Neural crest cell (in vitro differentiated cells): ENCODE measurements around the gene SMCO4. TPM values are rescaled to one million over a fixed set of nuclear protein-coding genes. Genes with fewer than 3 reads are reported as not detected.

Experiments used
- DNase-seq: peaks from one replicate; pipeline ENCODE4 v3.0.0; 2021; ENCODE audit warnings: low read depth, mixed read lengths, low spot score
- H3K27ac Mint-ChIP-seq: one replicate; pipeline ENCODE4 v1.8.0; 2021; ENCODE audit warnings: mild to moderate bottlenecking, mixed read lengths; ENCODE audit not compliant: unreplicated experiment
- H3K27me3 Mint-ChIP-seq: 2 replicates; pipeline ENCODE4 v1.8.0; 2021; ENCODE audit warnings: low read depth, mild to moderate bottlenecking, mixed read lengths
- H3K36me3 Mint-ChIP-seq: 2 replicates; pipeline ENCODE4 v1.8.0; 2021; ENCODE audit warnings: low read depth, mild to moderate bottlenecking, mixed read lengths
- H3K4me1 Mint-ChIP-seq: 2 replicates; pipeline ENCODE4 v1.8.0; 2021; ENCODE audit warnings: mixed read lengths
- H3K4me3 Mint-ChIP-seq: one replicate; pipeline ENCODE4 v1.8.0; 2021; ENCODE audit warnings: mild to moderate bottlenecking, mixed read lengths
- H3K9me3 Mint-ChIP-seq: 2 replicates; pipeline ENCODE4 v1.8.0; 2021; ENCODE audit warnings: mixed read lengths
- CTCF ChIP-seq: fragments of 200-600 bp; sonication (generic); conservative IDR thresholded peaks from 2 replicates; pipeline ENCODE4 v1.5.0; 2021; ENCODE audit warnings: antibody characterized with exemption, mild to moderate bottlenecking
- total RNA-seq: library from RNA; stranded (reverse); gene quantifications from 2 replicates; pipeline ENCODE4 v1.2.1, GENCODE V29; 2021

SMCO4 gene
- total RNA-seq, 1 donor from 2014 or later: 23.1 TPM

GRCh38 chr11:93489841-93490240 is 53.4 kb downstream of the SMCO4 start:
- no peak overlapping the region for H3K27ac Mint-ChIP-seq

GRCh38 chr11:93487032-93487483 is 56.1 kb downstream of the SMCO4 start:
- DNase-seq: no peak
- peaks cover 19% of the 10 kb centered on the region for H3K4me1 Mint-ChIP-seq
- H3K9me3 Mint-ChIP-seq: no peaks in the 10 kb centered on the region

More at GRCh38 chr11:93489841-93490240, 53.4 kb downstream of the SMCO4 start:
- H3K4me1 Mint-ChIP-seq: peaks cover 8% of the 10 kb centered on the region
- peaks cover 6% of the 10 kb centered on the region for H3K36me3 Mint-ChIP-seq
- no peak for DNase-seq
- H3K4me3 Mint-ChIP-seq: no peak overlapping the region
- H3K9me3 Mint-ChIP-seq: no peaks in the 10 kb centered on the region
- TF ChIP-seq CTCF: no peak
- H3K27me3 Mint-ChIP-seq: no peaks in the 10 kb centered on the region

GRCh38 chr11:93485983-93486382 is 57.2 kb downstream of the SMCO4 start:
- Mint-ChIP-seq H3K27me3 (no peaks in the 10 kb centered on the region), H3K4me3 (no peak overlapping the region)
- TF ChIP-seq CTCF: no peak

More at GRCh38 chr11:93487032-93487483, 56.1 kb downstream of the SMCO4 start:
- Mint-ChIP-seq H3K27me3 (no peaks in the 10 kb centered on the region), H3K4me3 (no peak overlapping the region), H3K27ac (no peak overlapping the region), H3K36me3 (peaks cover 2% of the 10 kb centered on the region)
- no peak for TF ChIP-seq CTCF

GRCh38 chr11:93484716-93485115 is 58.5 kb downstream of the SMCO4 start:
- Mint-ChIP-seq H3K4me1 (peaks cover 26% of the 10 kb centered on the region), H3K27ac (no peak overlapping the region), H3K9me3 (no peaks in the 10 kb centered on the region), H3K27me3 (no peaks in the 10 kb centered on the region), H3K36me3 (peaks cover 2% of the 10 kb centered on the region), H3K4me3 (no peak overlapping the region)
- TF ChIP-seq CTCF: no peak
- no peak for DNase-seq

More at GRCh38 chr11:93485983-93486382, 57.2 kb downstream of the SMCO4 start:
- Mint-ChIP-seq H3K4me1 (peaks cover 26% of the 10 kb centered on the region), H3K36me3 (peaks cover 2% of the 10 kb centered on the region), H3K9me3 (no peaks in the 10 kb centered on the region), H3K27ac (no peak overlapping the region)
- no peak for DNase-seq

GRCh38 chr11:93482556-93482955 is 60.6 kb downstream of the SMCO4 start:
- Mint-ChIP-seq H3K27me3 (no peaks in the 10 kb centered on the region), H3K4me1 (peaks cover 40% of the 10 kb centered on the region), H3K9me3 (no peaks in the 10 kb centered on the region), H3K4me3 (no peak overlapping the region), H3K27ac (no peak overlapping the region), H3K36me3 (peaks cover 2% of the 10 kb centered on the region)
- no peak for TF ChIP-seq CTCF
- no peak for DNase-seq
